ENCODE results near the gene HS3ST6.

DNA sequence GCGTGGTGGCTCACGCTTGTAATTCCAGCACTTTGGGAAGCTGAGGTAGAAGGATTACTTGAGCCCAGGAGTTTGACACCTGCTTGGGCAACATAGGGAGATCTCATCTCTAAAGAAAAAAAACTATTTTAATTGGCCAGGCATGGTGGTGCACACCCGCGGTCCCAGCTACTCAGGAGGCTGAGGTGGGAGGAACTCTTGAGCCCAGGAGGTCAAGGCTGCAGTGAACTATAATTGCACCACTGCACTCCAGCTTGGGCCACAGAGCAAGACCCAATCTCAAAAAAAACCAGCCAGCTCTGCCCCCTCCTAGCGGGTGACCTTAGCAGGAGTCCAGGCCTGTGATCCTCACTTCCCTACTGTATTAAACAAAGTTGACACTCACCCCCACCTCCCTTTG is 5.9 kb upstream of the HS3ST6 start:
- TF ChIP-seq, protein P1, sequence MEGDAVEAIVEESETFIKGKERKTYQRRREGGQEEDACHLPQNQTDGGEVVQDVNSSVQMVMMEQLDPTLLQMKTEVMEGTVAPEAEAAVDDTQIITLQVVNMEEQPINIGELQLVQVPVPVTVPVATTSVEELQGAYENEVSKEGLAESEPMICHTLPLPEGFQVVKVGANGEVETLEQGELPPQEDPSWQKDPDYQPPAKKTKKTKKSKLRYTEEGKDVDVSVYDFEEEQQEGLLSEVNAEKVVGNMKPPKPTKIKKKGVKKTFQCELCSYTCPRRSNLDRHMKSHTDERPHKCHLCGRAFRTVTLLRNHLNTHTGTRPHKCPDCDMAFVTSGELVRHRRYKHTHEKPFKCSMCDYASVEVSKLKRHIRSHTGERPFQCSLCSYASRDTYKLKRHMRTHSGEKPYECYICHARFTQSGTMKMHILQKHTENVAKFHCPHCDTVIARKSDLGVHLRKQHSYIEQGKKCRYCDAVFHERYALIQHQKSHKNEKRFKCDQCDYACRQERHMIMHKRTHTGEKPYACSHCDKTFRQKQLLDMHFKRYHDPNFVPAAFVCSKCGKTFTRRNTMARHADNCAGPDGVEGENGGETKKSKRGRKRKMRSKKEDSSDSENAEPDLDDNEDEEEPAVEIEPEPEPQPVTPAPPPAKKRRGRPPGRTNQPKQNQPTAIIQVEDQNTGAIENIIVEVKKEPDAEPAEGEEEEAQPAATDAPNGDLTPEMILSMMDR (IDR thresholded peaks at IDR 0.05) = no peak
- no peak for TF ChIP-seq POLR2A (IDR thresholded peaks at IDR 0.05)
